ENCODE results near the gene HOXD4. TPM values are rescaled to one million over a fixed set of nuclear protein-coding genes. Genes with fewer than 3 reads are reported as not detected.

The HOXD4 gene
- total RNA-seq, 4 donors from 2014 or later = 1.6 to 4.8 (median 3.3) TPM

DNA sequence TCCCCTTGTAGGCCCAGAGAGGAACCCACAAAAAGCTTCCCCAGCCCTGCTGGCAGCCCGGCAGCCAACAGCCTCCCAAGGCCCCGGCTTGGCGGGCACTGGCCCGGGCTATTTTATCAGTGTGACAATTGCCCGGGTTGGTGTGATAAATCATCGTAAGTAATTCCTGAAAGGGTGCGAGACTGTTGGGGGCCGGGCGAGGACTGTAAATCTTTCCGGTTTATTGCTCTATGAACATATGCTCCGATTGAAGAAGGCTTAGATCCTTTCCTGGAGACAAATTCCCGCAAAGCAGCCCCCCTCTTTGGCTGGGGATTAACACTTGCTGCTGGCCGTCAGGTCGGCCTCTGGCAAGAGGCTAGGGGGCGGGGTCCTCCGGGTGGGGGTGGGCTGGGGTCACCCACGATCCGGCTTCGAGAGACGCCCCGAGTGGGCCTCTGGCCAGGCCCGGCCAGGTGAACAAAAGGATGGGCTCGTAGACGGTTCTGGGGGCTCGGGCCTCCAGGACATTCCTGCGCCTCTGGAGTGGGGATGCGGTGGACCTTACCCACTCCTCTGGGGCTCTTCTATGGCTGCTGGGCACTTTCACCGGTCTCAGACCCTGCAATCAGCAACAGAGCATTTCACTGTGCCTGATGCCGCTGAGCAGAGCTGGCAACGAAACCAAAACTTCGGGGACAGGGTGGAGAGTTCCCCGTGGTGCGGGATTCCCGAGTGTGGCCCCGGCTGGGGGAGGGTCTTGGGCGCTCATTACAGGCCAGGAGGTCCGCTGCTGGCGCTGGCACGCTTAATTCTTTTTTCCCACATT is 7.7 kb downstream of the HOXD4 start:
- 12 to 19% methylated on average over 25 to 33 of the region's 39 CpGs for WGBS, 2 donors
- Histone ChIP-seq H3K27me3 (peaks cover 71% of the 10 kb centered on the region), H3K4me1 (peaks cover 7 to 31% of the 10 kb centered on the region in 2 donors), H3K9me3 (no peaks in the 10 kb centered on the region), H3K4me3 (replicated peaks in 1 of 3) (no peak overlapping the region), H3K27ac (no peak overlapping the region), H3K36me3 (no peaks in the 10 kb centered on the region)
- TF ChIP-seq, protein P1, sequence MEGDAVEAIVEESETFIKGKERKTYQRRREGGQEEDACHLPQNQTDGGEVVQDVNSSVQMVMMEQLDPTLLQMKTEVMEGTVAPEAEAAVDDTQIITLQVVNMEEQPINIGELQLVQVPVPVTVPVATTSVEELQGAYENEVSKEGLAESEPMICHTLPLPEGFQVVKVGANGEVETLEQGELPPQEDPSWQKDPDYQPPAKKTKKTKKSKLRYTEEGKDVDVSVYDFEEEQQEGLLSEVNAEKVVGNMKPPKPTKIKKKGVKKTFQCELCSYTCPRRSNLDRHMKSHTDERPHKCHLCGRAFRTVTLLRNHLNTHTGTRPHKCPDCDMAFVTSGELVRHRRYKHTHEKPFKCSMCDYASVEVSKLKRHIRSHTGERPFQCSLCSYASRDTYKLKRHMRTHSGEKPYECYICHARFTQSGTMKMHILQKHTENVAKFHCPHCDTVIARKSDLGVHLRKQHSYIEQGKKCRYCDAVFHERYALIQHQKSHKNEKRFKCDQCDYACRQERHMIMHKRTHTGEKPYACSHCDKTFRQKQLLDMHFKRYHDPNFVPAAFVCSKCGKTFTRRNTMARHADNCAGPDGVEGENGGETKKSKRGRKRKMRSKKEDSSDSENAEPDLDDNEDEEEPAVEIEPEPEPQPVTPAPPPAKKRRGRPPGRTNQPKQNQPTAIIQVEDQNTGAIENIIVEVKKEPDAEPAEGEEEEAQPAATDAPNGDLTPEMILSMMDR (IDR thresholded peaks at IDR 0.05) = no peak
- no peak for TF ChIP-seq POLR2A (IDR thresholded peaks at IDR 0.05)
- intact Hi-C loops (cut with DNase I) = no loop called here
- DNase-seq = no peak

DNA sequence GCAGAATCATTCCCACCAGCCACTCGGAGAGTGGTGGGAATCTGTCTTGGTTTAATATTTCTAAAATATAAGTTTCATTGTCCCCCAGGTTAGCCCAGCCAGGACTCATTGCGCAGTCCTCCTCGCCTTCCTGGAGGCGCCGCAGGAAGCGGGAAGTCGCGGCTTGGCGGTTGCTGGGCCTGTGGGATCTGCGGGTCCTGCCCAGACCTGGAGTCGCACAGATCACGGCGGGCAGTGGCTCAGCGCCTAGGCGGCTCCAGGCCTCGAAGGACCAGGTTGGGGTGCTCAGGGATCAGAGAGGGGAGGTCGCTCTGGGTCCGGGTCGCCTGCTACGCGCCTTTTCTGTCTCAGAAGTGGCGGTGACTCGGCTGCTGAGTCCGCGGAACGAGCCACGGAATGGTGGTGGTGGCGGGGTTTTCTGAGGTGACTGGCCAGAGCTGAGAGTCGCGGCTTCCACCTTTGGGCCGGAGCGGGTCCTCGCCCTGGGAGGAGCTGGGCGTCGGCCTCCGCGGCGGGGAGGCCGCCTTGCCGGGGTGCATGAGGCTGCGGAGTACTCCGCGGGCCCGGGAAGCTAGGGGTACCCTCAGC is 8.4 kb downstream of the HOXD4 start:
- WGBS, 2 donors = 7 to 32% methylated on average over 5 to 21 of the region's 44 CpGs
- H3K9me3 ChIP-seq = no peaks in the 10 kb centered on the region
- TF ChIP-seq, protein P1 (IDR thresholded peaks at IDR 0.05) = no peak
- TF ChIP-seq POLR2A (IDR thresholded peaks at IDR 0.05) = no peak
- peaks cover 75% of the 10 kb centered on the region for H3K27me3 ChIP-seq
- no peak overlapping the region for H3K27ac ChIP-seq
- no peaks in the 10 kb centered on the region for H3K36me3 ChIP-seq
- intact Hi-C loops (cut with DNase I) = no loop called here
- peaks cover 7 to 31% of the 10 kb centered on the region in 2 donors for H3K4me1 ChIP-seq
- DNase-seq = no peak
- no peak overlapping the region for H3K4me3 ChIP-seq (replicated peaks in 1 of 3)

DNA sequence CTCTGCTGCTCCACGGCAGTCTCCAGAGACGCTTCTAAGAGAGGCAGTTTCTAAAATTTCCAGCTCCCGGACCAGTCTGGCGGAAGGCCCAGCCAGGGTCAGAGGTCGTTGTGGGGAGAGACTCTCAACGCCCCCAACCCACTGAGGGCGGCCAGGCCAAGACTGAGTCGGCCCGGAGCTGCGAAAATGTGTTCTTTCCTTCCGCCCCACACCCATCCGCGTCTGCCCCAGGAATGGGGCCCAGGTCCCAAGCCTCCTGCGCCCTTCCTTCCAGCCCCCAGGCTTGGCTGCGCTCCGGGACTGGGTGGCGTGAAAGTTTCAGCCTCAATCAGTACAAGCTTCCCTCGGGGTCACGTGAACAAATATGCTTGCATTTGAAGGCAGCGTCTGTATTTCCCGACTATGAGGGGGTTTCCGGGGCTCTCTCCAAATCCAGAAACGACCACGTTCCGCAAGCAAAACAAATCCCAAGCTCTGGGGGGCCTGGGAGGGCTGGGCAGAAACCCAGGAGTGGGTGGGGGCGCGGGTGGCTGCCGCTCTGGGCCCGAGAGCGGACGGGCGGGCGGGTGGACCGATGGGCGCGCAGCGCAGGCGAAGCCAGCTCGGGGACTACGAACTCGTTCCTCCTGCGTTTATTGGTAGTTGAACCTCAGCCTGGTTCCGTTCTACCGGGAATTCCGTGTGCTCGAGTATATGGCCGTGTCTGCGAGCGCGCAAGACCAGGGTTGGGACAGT is 9.1 kb downstream of the HOXD4 start:
- WGBS, 2 donors = 24 to 26% methylated on average over 32 to 41 of the region's 50 CpGs
- Histone ChIP-seq H3K27ac (no peak overlapping the region), H3K4me1 (peaks cover 7 to 31% of the 10 kb centered on the region in 2 donors)

DNA sequence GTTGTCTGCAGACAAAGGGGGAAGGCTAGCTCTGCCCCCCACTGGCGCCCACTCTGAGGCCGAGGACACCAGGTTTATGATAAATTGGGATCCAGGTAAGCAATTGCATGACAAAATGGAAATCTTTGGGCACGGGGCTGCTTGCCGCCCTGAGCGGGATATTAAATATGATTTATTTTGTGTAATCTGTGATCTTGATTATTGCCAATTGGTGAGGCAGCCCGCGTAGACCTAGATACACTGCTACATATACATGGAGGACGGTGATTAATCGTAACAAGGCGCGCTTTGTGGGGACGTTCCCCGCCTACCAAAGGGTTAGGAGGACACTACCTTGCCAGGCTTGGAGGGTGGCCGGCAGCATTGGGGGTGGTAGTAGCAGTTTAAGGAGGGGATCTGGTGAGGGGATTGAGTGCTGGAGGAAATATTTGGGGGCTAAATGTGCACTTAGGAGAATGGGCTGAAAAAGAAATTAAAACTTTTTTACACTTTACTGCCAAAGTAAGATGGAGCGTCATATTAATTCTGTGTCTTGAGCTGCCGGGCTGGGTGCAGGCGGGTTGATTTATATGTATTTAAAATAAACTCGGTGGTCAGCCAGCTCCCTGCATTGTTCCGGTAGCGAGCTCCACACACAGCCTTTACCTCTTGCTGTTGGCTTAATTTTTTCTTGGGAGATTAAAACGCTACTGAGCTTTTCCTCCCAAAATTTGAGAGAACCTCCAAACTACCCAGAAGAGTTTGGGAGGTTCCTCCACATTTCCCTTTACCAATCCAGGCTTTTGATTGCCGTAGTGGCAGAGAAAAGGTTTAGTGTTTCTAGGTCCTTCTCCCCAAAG is 9.9 kb downstream of the HOXD4 start:
- Histone ChIP-seq H3K27me3 (peaks cover 80% of the 10 kb centered on the region), H3K9me3 (no peaks in the 10 kb centered on the region), H3K36me3 (no peaks in the 10 kb centered on the region), H3K4me3 (replicated peaks in 1 of 3) (no peak overlapping the region), H3K27ac (no peak overlapping the region), H3K4me1 (peaks cover 7 to 31% of the 10 kb centered on the region in 2 donors)
- 15 to 26% methylated on average over 22 of the region's 22 CpGs for WGBS, 2 donors
- no peak for DNase-seq
- intact Hi-C loops (cut with DNase I) = no loop called here
- TF ChIP-seq POLR2A (IDR thresholded peaks at IDR 0.05) = no peak
- TF ChIP-seq, protein P1 (IDR thresholded peaks at IDR 0.05) = no peak

More for the DNA sequence above, 9.1 kb downstream of the HOXD4 start:
- intact Hi-C loops (cut with DNase I) = no loop called here
- TF ChIP-seq, protein P1 (IDR thresholded peaks at IDR 0.05) = no peak
- TF ChIP-seq POLR2A (IDR thresholded peaks at IDR 0.05) = no peak
- H3K9me3 ChIP-seq = no peaks in the 10 kb centered on the region
- no peak overlapping the region for H3K4me3 ChIP-seq (replicated peaks in 1 of 3)
- DNase-seq = no peak
- H3K27me3 ChIP-seq = peaks cover 82% of the 10 kb centered on the region
- H3K36me3 ChIP-seq = no peaks in the 10 kb centered on the region

Measured in thyroid gland (tissue), 4 donors.